Vagina (tissue), 2 donors: ENCODE results near the gene ANKLE1. TPM values are rescaled to one million over a fixed set of nuclear protein-coding genes. Genes with fewer than 3 reads are reported as not detected.
"Not testable (repeated sequence)": the region's sequence is repeated elsewhere in the genome, so short reads cannot be mapped to it uniquely, and the experiment has no call there.

Source experiments
- DNase-seq, 2 donors: peaks; one replicate each; pipeline ENCODE4 v3.0.0-alpha.2; 2017; ENCODE audit errors: extremely low spot score in 2 of 2
- H3K27ac ChIP-seq: fragments of 200-600 bp; sonication (generic); one replicate; pipeline ENCODE4 v1.5.1; 2019
- H3K27me3 ChIP-seq: fragments of 200-600 bp; sonication (generic); one replicate; pipeline ENCODE4 v1.5.1; 2019
- H3K36me3 ChIP-seq, 2 donors: fragments of 200-600 bp; sonication (generic); one replicate each; pipeline ENCODE4 v1.5.1; 2017 to 2019
- H3K4me1 ChIP-seq: fragments of 200-600 bp; sonication (generic); one replicate; pipeline ENCODE4 v1.5.1; 2019
- H3K4me3 ChIP-seq, 2 donors: fragments of 200-600 bp; sonication (generic); 1 replicate in 1 of 2; 2 replicates in 1 of 2; pipeline ENCODE4 v1.5.1; 2016 to 2019
- H3K9me3 ChIP-seq: fragments of 200-600 bp; sonication (generic); one replicate; pipeline ENCODE4 v1.5.1; 2019
- POLR2A ChIP-seq, 2 donors: fragments of 450-650 bp; IDR thresholded peaks; one replicate each; pipeline ENCODE4 v1.6.1; 2017; ENCODE audit warnings: antibody characterized with exemption in 2 of 2, mild to moderate bottlenecking in 2 of 2, moderate library complexity in 2 of 2
- POLR2AphosphoS5 ChIP-seq, 2 donors: sonication (generic); formaldehyde crosslinking; IDR thresholded peaks; one replicate each; pipeline ENCODE4 v1.9.0; 2017; ENCODE audit warnings: antibody characterized with exemption in 2 of 2, mild to moderate bottlenecking in 2 of 2, low read depth in 1 of 2; ENCODE audit not compliant: insufficient read depth in 1 of 2
- intact Hi-C: fragments of 100-400 bp; cut with DNase I; formaldehyde crosslinking; loops from one replicate; pipeline ENCODE4 v1.15.1; 2023
- total RNA-seq: library from RNA; depleted of rRNA; stranded (reverse); fragments of >200 nt; gene quantifications from one replicate; pipeline ENCODE4 v1.2.3, GENCODE V29; 2016
- TF ChIP-seq, protein P1 (sequence below), 3 experiments: fragments of 450-650 bp in 2 of 3; fragments of 200-600 bp in 1 of 3; sonication (generic) in 1 of 3; IDR thresholded peaks; one replicate each; pipeline ENCODE4 v1.5.1; 2017 to 2019; ENCODE audit warnings: antibody characterized with exemption in 3 of 3, mild to moderate bottlenecking in 2 of 3, moderate library complexity in 2 of 3

The ANKLE1 gene
- total RNA-seq, 1 donor from 2014 or later, result 2.9 TPM

DNA sequence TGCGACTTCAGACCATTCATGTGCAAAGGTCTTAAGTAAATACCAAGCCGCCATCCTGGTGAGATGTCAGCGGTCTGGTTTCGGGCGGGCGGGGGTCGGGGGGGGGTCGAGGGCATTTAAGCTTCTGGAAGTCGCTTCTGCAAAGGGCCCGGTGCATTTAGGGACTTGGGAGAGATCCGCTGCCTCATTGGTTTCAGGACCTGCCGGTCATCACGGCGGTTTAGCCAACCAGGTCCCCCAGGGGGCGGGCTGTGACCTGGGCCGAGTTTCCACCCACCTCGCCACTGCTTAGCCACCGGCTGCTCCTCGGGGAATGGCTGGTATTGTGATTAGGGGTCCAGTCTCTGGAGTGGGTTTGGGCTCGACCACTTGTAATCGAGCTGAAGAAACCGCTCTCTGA, 7.8 kb downstream of the ANKLE1 start:
- intact Hi-C loops, result no loop called here
- H3K27ac ChIP-seq, result no peak overlapping the region
- peaks cover 9% of the 10 kb centered on the region for H3K4me1 ChIP-seq
- H3K36me3 ChIP-seq, result no peaks in the 10 kb centered on the region
- no peak overlapping the region for H3K4me3 ChIP-seq
- no peak for DNase-seq
- TF ChIP-seq, protein P1, sequence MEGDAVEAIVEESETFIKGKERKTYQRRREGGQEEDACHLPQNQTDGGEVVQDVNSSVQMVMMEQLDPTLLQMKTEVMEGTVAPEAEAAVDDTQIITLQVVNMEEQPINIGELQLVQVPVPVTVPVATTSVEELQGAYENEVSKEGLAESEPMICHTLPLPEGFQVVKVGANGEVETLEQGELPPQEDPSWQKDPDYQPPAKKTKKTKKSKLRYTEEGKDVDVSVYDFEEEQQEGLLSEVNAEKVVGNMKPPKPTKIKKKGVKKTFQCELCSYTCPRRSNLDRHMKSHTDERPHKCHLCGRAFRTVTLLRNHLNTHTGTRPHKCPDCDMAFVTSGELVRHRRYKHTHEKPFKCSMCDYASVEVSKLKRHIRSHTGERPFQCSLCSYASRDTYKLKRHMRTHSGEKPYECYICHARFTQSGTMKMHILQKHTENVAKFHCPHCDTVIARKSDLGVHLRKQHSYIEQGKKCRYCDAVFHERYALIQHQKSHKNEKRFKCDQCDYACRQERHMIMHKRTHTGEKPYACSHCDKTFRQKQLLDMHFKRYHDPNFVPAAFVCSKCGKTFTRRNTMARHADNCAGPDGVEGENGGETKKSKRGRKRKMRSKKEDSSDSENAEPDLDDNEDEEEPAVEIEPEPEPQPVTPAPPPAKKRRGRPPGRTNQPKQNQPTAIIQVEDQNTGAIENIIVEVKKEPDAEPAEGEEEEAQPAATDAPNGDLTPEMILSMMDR (IDR thresholded peaks at IDR 0.05), result no peak
- TF ChIP-seq POLR2A (IDR thresholded peaks at IDR 0.05) (no peak), POLR2AphosphoS5 (IDR thresholded peaks at IDR 0.05; ENCODE audit: insufficient read depth in 1 of 2, low read depth in 1 of 2) (no peak)
- no peaks in the 10 kb centered on the region for H3K9me3 ChIP-seq
- H3K27me3 ChIP-seq, result no peaks in the 10 kb centered on the region

DNA sequence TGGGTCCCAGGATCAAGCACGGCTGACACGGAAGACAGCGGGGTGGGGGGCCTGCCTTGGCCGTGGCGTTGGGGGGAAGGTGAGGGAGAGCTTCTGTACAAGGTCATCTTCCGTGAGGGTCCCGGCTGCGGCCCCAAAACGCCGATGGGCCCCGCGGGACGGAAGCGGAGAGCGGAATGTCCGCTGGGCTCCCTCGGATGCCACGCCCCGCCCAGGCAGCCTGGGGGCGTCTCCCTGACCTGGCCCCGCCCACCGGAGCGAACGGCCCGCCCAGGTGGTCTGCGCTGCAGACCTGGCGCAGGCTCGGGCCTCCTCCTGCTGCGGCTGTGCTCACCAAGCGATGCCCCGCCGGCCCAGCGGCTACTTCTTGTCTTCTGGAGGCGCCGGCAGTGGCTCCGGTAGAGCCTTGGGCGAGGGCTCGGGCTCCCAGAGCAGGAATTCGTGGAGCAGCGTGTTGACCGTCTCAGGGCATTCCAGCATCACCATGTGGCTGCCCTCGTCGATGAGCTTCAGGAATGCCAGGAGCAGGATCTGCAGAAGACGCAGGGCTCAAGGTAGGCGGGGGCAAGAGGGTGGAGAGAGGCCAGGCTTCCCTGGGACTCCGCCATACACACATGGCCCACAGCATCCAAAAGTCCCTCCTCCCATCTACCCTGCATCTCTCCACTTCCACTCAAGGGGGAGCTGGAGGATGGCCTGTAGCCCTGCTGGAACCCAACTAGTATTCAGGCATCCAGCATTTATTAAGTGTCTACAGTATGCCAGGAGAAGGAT, 10.8 kb downstream of the ANKLE1 start:
- no peaks in the 10 kb centered on the region for H3K9me3 ChIP-seq
- H3K4me3 ChIP-seq, result peak overlapping the region; percentile 50 to 59
- DNase-seq, result no peak
- no peaks in the 10 kb centered on the region for H3K27me3 ChIP-seq
- no peaks in the 10 kb centered on the region for H3K36me3 ChIP-seq
- TF ChIP-seq, protein P1 (IDR thresholded peaks at IDR 0.05), result peak in 2 of 3 experiments; percentile 40 to 52
- TF ChIP-seq POLR2A (IDR thresholded peaks at IDR 0.05) (no peak), POLR2AphosphoS5 (IDR thresholded peaks at IDR 0.05; ENCODE audit: insufficient read depth in 1 of 2, low read depth in 1 of 2) (peak; percentile 40 to 73)
- peak overlapping the region; percentile 63 for H3K27ac ChIP-seq
- intact Hi-C loops, result loop anchor here (2.0 kb wide), 1 partner anchor 98 kb away; no protein-coding TSS in a partner anchor
- peaks cover 9% of the 10 kb centered on the region for H3K4me1 ChIP-seq

DNA sequence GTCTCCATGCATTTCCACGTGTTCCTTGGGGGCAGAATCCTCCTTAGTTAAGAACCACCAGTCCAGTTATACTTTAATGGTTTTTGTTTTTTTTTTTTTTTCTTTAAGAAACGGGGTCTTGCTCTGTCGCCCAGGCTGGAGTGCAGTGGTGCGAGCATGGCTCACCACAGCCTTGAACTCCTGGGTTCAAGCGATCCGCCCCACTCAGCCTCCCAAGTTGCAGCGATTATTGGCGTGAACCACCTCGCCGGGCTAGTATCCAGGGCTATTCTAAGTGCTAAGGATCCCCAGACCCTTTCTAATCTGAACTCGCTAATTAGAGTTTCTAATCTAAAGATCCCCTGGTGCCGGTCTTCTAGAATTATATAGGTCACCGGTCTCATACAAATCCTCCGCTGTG, 11.9 kb downstream of the ANKLE1 start:
- TF ChIP-seq, protein P1 (IDR thresholded peaks at IDR 0.05), result no peak
- no peak for TF ChIP-seq POLR2A (IDR thresholded peaks at IDR 0.05)
- no peak for TF ChIP-seq POLR2AphosphoS5 (IDR thresholded peaks at IDR 0.05; ENCODE audit: insufficient read depth in 1 of 2, low read depth in 1 of 2)
- Histone ChIP-seq H3K4me3 (no peak overlapping the region), H3K9me3 (no peaks in the 10 kb centered on the region), H3K36me3 (peaks cover 0 to 7% of the 10 kb centered on the region in 2 donors), H3K27me3 (no peaks in the 10 kb centered on the region), H3K27ac (no peak overlapping the region), H3K4me1 (peaks cover 9% of the 10 kb centered on the region)
- no peak for DNase-seq
- intact Hi-C loops, result loop anchor here (2.0 kb wide), 1 partner anchor 97 kb away; no protein-coding TSS in a partner anchor

DNA sequence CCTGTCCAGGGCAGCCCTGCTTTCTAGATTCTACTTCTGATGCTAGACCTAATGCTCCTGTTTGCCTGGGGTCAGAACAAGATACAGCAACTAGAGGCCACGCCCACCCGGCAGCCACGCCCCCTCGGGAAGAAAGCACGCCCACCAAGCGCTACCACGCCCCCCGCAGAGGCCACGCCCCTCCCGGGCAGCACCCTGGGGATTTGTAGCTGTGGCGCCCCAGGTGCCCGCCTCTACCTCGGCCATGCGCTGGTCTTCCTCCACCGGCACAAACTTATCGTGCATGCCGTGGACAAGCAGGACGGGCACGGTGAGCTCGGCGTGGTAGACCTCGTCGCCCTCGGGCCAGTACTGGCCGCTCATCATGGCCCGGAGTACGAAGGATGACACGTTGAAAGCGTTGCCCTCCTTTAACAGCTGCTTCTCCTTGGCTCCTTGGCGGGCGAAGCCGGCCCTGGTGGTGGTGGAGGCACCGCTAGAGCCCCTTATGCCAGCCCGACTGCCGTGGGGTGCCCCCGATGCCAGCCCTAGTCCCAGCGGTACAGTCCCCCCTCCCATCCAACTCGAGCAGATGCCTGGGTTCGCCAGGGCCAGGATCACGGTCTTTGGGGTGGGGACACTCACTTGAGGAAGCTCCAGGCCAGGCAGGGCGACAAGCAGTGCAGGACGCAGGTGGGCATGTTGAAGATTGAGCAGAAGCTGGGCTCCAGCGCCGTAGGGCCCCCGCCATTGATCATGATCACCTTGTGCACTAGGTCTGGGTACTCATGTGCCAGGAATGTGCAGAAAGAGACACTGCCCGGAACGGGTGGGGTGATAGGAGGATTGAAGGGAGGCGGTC, 12.6 kb downstream of the ANKLE1 start:
- intact Hi-C loops, result no loop called here
- Histone ChIP-seq H3K27ac (no peak overlapping the region), H3K9me3 (no peaks in the 10 kb centered on the region), H3K27me3 (no peaks in the 10 kb centered on the region), H3K4me3 (no peak overlapping the region), H3K4me1 (peaks cover 9% of the 10 kb centered on the region), H3K36me3 (peaks cover 0 to 7% of the 10 kb centered on the region in 2 donors)
- TF ChIP-seq POLR2A (IDR thresholded peaks at IDR 0.05), result no peak
- TF ChIP-seq, protein P1 (IDR thresholded peaks at IDR 0.05), result no peak
- TF ChIP-seq POLR2AphosphoS5 (IDR thresholded peaks at IDR 0.05; ENCODE audit: insufficient read depth in 1 of 2, low read depth in 1 of 2), result no peak
- no peak for DNase-seq

DNA sequence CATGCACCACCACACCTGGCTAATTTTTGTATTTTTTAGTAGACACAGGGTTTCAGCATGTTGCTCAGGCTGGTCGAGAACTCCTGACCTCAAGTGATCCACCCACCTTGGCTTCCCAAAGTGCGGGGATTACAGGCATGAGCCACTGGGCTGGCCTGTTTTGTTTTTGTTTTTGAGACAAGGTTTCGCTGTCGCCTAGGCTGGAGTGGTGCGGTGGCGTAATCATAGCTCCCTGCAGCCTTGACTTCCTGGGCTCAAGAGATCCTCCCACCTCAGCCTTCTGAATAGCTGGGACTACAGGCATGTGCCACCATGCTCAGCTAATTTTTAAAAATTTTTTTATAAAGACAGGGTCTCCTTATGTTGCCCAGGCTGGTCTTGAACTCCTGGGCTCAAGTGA, 13.8 kb downstream of the ANKLE1 start:
- H3K9me3 ChIP-seq, intact Hi-C loops, H3K4me3 ChIP-seq, H3K36me3 ChIP-seq, DNase-seq, H3K27me3 ChIP-seq, H3K27ac ChIP-seq, H3K4me1 ChIP-seq: not testable (repeated sequence)
